Bronchial epithelial cell (primary cell): ENCODE results near the gene WDR59. TPM values are rescaled to one million over a fixed set of nuclear protein-coding genes. Genes with fewer than 3 reads are reported as not detected.

Experiments used
- DNase-seq: peaks from one replicate; pipeline ENCODE4 v3.0.0-alpha.2; 2010; ENCODE audit warnings: low read depth
- FAIRE-seq: peaks from 2 replicates; lab custom pipeline; 2011; peaks lifted over from hg19 to GRCh38; lab: Jason Lieb, UNC
- H3K27me3 ChIP-seq: 2 replicates; pipeline ENCODE4 v1.5.1; 2011; ENCODE audit warnings: low read length; ENCODE audit not compliant: control insufficient read depth, insufficient read depth
- H3K36me3 ChIP-seq: 2 replicates; pipeline ENCODE4 v1.5.1; 2011; ENCODE audit warnings: low read length; ENCODE audit not compliant: control insufficient read depth, insufficient read depth
- H3K4me3 ChIP-seq: 2 replicates; pipeline ENCODE4 v1.5.1; 2011; ENCODE audit warnings: mild to moderate bottlenecking, low read depth, low read length, control low read depth
- total RNA-seq: library from RNA; depleted of rRNA; stranded (reverse); fragments of >200 nt; gene quantifications from 2 replicates; pipeline ENCODE4 v1.2.1, GENCODE V29; 2014
- TF ChIP-seq, protein P1 (sequence below): IDR thresholded peaks from 2 replicates; pipeline ENCODE4 v1.5.1; 2011; ENCODE audit warnings: mild to moderate bottlenecking, moderate library complexity, low read length, control low read depth, inconsistent platforms; ENCODE audit not compliant: insufficient read depth, severe bottlenecking

WDR59 gene
- total RNA-seq, 1 donor from 2014 or later, result 7.6 TPM

DNA sequence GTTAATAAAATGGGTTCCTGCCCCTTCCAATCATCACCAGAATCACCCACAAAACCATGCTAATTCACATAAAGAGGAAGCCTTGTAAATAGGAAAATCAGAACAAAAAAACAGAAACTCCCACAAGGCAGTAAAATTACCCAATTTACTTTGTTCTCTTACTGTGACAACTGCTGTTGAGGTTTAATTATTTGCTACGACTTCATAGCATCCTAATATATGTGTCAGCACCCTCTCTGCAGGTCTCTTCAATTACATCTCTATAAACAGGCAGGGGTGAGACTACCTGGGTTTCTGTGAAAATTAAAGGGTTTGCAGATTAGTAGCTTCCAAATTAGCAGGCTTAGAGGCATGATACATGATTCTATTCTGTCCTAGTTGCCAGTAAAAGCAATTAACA, 2.7 kb downstream of the WDR59 start:
- no peak for FAIRE-seq
- H3K27me3 ChIP-seq, result no peaks in the 10 kb centered on the region

DNA sequence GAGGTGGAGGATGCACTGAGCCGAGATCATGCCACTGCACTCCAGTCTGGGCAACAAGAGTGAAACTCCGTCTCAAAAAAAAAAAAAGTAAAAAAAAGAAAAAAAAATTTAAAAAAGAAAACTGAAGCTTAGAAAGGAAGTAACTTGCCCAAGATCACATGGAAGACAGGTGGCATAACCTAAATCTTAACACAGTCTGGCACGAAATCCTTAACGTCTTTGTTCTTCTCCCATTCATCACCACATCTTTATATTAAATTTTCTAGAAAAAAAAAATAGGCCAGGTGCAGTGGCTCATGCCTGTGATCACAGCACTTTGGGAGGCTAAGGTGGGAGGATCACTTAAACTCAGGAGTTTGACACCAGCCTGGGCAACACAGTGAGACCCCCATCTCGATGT, 9.3 kb downstream of the WDR59 start:
- peaks cover 2% of the 10 kb centered on the region for H3K36me3 ChIP-seq
- FAIRE-seq, result no peak

More for the DNA sequence above, 2.7 kb downstream of the WDR59 start:
- Histone ChIP-seq H3K36me3 (no peaks in the 10 kb centered on the region), H3K4me3 (no peak overlapping the region)
- no peak for DNase-seq
- TF ChIP-seq, protein P1, sequence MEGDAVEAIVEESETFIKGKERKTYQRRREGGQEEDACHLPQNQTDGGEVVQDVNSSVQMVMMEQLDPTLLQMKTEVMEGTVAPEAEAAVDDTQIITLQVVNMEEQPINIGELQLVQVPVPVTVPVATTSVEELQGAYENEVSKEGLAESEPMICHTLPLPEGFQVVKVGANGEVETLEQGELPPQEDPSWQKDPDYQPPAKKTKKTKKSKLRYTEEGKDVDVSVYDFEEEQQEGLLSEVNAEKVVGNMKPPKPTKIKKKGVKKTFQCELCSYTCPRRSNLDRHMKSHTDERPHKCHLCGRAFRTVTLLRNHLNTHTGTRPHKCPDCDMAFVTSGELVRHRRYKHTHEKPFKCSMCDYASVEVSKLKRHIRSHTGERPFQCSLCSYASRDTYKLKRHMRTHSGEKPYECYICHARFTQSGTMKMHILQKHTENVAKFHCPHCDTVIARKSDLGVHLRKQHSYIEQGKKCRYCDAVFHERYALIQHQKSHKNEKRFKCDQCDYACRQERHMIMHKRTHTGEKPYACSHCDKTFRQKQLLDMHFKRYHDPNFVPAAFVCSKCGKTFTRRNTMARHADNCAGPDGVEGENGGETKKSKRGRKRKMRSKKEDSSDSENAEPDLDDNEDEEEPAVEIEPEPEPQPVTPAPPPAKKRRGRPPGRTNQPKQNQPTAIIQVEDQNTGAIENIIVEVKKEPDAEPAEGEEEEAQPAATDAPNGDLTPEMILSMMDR, result no peak

DNA sequence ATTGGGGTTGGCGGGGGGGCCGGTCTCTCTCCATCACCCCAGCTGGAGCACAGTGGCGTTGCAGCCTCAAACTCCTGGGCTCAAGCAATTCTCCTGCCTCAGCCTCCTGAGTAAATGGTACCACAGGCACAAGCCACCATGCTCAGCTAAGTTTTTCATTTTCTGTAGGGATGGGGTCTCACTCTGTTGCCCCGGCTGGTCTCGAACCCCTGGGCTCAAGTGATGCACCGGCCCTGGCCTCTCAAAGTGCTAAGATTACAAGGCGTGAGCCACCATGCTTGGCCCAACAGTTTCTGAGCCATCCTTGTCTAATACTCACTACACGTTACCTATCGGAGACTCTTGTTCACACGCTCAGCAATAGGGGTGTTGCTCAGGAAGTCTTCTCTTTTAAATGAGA, 11.6 kb downstream of the WDR59 start:
- H3K36me3 ChIP-seq, result peaks cover 2% of the 10 kb centered on the region
- no peak for DNase-seq
- no peak for FAIRE-seq

More for the DNA sequence above, 9.3 kb downstream of the WDR59 start:
- no peaks in the 10 kb centered on the region for H3K27me3 ChIP-seq
- TF ChIP-seq, protein P1, result no peak
- DNase-seq, result no peak
- H3K4me3 ChIP-seq, result no peak overlapping the region

DNA sequence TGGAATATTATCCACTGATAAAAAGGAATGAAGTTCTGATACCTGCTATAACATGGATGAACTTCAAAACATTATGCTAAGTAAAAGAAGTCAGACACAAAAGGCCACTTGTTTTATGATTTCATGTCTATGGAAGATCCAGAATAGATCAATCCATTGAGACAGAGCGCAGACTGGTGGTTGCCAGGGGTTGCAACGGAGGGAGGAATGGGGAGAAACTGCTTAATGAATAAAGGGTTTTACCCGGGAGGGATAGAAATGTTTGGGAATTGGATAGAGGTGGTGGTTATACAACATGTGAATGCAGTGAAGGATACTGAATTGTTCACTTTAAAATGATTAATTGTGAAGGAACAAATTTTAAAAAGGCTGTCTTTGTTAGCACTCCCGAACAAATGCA, 30.2 kb downstream of the WDR59 start:
- DNase-seq, result no peak

More for the DNA sequence above, 11.6 kb downstream of the WDR59 start:
- Histone ChIP-seq H3K27me3 (no peaks in the 10 kb centered on the region), H3K4me3 (no peak overlapping the region)
- TF ChIP-seq, protein P1, result no peak

DNA sequence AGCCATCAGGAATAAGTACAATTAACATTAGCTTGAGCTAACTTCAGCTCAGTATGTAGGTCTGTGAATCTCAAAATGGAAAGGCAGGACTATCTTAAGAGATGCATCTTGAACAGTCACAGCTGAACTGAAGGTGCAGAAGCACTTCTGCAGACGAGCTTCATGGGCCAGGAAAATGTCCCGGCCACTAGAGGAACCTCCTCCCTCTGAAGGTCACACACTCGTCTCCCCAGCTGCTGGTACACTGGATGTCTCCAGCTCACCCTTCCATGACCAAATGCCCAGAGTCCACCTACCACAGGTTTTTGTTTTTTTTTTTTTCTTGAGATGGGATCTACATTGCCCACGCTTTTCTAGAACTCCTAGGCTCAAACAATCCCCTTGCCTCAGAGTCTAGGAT, 33.2 kb downstream of the WDR59 start:
- no peak for DNase-seq
- H3K36me3 ChIP-seq, result peaks cover 7% of the 10 kb centered on the region
- no peak overlapping the region for H3K4me3 ChIP-seq
- FAIRE-seq, result peak; percentile 23
- H3K27me3 ChIP-seq, result no peaks in the 10 kb centered on the region
- TF ChIP-seq, protein P1, result no peak

More for the DNA sequence above, 30.2 kb downstream of the WDR59 start:
- H3K27me3 ChIP-seq, result no peaks in the 10 kb centered on the region
- H3K4me3 ChIP-seq, result no peak overlapping the region
- H3K36me3 ChIP-seq, result peaks cover 10% of the 10 kb centered on the region
- TF ChIP-seq, protein P1, result no peak
- no peak for FAIRE-seq

DNA sequence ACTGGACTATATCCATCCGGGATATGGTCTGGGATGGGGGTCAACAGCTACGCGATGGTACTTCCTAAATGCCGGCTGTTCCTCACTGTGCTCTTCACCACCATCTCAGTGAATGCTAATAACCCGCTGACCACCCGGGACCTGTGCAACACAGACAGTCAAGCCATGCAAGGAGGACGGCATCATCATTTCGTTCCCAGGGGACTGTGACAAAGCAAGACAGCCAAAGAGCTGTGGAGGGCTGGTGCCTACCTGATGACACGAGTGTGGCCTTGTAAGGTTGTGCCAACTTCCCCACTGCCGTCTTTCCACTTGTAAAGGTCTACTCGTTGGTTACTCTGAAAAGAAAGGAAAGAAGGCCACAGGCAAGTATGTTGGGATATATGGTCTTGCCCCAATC, 33.7 kb downstream of the WDR59 start:
- Histone ChIP-seq H3K4me3 (no peak overlapping the region), H3K27me3 (no peaks in the 10 kb centered on the region), H3K36me3 (peaks cover 9% of the 10 kb centered on the region)
- TF ChIP-seq, protein P1, result no peak
- DNase-seq, result no peak
- FAIRE-seq, result no peak
